ENCODE data around the gene MPL.
"Not testable (repeated sequence)": the region's sequence is repeated elsewhere in the genome, so short reads cannot be mapped to it uniquely, and the experiment has no call there.

MPL gene

DNA sequence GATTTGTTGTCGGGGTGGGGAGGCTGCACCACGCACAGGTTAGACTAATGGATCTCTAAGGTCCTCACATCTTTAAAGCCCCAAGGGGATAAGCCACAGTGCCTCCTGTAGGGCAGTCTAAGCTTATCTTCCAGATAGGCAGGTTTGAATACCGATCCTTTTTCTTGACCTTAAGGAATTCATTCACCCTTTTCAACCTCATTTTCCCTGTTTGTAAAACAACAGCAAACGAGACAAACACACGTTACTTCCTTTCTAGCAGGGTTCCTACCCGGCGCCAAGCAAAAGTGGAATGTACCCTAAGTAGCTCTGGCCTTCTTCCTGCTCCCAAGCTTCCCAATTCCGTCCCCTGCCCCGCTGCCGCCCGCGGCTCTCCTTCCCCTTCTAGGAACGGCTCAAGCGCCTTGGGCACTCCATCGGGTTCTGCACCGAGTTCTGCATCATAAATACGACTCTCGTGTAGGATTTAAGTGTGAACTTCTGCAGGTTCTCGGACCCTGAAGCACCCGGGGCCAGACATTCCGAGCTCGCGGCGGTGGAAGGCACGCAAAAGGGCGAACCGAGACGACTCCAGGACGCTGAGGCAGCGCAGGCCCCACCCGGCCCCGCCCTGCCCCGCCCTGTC is 20.6 kb downstream of the MPL start:
- DNase-seq: peak; percentile 20

DNA sequence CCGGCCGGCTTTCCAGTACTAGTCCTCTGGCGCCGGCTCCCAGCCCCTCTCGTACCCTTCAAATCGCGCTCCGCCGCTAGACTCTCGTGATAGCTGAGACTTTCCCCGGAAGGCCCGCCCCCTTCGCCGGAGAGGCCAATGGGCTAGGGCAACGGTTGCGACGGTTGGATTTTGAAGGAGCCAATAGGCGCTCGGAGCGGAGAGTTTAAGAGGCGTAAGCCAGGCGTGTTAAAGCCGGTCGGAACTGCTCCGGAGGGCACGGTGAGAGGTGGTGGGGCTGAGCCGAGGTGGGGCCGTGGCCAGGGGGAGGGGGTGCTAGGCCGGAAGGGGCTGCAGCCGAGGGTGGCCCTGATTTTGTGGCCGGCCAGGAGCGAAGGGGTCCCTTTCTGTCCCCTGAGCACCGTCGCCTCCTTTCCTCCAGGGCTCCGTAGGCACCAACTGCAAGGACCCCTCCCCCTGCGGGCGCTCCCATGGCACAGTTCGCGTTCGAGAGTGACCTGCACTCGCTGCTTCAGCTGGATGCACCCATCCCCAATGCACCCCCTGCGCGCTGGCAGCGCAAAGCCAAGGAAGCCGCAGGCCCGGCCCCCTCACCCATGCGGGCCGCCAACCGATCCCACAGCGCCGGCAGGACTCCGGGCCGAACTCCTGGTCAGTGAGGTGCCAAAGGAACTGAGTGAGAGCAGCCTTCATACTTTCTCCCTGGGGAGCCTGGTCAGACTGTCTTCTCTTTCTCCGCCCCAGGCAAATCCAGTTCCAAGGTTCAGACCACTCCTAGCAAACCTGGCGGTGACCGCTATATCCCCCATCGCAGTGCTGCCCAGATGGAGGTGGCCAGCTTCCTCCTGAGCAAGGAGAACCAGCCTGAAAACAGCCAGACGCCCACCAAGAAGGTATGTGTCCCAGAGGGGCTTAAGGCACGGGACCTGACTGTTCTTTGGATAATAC is 21.4 kb downstream of the MPL start, which contains the start of gene CDC20:
Gene CDC20, plus strand, starts transcription at position 236 of the 948 bp plus-strand sequence. Its CDS starts 235 bp downstream, at position 471.
- DNase-seq: peak; percentile 94

DNA sequence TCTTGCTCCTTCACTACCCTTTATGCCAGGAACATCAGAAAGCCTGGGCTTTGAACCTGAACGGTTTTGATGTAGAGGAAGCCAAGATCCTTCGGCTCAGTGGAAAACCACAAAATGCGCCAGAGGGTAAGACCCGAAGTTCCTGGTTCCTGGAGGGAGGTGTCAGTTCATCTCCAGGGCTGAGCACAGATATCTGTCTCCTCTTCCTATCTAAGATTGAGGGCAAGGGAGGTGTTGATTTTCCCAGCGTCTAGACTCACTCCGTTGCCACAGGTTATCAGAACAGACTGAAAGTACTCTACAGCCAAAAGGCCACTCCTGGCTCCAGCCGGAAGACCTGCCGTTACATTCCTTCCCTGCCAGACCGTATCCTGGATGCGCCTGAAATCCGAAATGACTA is 22.1 kb downstream of the MPL start:
- DNase-seq: no peak

DNA sequence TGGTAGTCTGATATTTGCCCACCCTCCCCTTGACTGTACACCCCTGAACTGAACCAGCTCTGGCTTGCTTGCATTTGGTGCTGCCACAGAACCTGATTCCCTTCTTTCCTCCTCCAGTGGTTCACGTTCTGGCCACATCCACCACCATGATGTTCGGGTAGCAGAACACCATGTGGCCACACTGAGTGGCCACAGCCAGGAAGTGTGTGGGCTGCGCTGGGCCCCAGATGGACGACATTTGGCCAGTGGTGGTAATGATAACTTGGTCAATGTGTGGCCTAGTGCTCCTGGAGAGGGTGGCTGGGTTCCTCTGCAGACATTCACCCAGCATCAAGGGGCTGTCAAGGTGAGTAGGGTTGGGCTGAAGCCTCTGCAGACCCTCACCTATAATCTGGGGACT is 23.0 kb downstream of the MPL start:
- DNase-seq: no peak

DNA sequence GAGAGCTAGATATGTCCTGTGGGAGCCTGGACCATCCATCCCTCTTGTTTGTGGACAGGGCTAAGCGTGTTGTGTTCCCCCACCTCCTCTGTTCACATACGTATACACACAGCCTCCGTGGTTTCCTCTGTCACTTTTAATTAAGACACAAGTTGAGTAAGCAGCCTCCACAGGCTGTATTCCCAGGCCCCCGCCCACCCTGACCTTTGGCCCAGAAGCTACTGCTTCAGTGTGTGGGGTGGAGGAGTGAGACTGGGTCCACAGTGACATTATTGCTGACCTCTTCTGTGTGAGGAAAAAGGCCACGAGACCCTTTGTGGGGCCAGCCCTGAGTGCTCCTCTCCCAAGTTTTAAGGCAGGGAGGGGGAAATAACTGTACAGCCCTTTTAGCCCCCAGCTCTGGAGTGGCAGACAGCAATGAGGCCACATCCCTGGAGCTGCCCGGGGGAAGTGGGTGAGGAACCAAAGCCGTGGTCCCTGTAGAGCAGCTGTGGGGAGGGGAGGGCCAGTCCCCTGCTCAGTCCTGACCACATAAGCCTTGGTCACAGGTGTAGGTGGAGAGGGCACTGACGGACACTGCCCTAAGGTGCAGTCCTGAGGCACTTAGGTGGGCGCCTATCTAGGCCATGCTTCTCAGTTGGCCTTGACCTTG is 25.8 kb downstream of the MPL start:
- DNase-seq: no peak

DNA sequence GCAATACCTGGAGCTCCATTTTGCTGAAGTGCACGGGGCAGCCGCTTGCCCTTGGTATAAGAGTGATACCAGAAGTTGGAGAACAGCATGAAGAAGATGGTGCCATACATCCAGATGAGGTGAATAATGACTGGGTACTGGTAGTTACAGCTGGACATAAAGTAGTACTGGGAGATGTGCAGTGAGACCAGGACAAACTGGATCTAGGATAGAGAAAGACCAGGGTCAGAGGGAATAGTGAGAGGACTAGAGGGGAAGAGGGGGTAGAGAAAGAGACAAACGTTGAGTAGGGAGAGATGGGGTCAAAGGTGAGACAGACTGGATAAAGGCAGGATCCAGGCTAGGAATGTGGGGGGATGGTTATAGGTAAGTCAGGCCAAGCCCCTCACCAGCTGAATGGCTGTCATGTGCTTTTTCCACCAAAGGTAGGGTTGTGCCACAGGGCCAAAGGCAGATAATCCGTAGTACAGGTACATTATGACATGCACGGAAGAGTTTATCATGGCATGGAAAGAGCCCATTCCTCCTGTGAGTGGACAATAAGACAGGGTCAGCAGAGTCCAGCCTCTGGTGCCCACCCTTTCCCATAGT is 26.4 kb downstream of the MPL start:
- DNase-seq: no peak

DNA sequence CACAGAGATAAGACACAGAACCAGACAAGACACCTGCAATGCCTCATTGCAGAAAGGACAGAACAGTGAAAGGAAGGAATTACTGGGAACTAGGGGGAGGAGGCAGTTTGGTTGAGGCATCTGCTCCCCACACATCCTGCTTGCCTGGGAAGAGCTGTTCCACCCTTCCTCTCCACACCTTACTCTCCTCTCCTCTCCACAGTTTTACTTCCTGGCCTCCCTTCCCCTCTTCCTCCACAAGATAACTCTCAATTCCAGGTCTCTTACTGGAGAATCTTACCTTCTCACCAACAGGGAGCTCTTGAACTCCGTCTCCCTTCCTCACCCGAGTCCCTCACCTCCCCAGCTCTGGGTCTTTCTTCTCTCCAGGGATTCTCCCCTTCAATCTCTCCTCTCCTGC is 28.1 kb downstream of the MPL start:
- no peak for DNase-seq

DNA sequence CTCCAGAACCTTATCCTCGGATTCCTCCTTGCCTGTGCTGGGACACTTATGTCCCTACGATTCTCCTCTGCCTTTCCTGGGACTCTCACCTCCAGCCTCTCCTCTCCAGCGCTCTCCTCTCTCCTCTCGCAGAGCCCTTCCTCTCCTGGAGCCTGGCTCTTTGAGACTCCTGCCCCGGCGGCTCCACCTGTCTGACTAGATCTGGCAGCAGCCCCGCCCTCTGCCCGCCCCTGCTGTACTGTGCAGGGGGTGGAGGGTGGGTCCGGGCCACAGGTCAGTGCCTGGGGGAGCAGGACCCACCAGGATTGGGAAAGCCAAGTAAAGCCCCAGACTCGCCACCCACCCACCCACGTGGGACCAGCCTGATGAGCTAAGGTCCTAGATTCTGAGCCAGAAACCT is 28.6 kb downstream of the MPL start:
- DNase-seq: no peak

DNA sequence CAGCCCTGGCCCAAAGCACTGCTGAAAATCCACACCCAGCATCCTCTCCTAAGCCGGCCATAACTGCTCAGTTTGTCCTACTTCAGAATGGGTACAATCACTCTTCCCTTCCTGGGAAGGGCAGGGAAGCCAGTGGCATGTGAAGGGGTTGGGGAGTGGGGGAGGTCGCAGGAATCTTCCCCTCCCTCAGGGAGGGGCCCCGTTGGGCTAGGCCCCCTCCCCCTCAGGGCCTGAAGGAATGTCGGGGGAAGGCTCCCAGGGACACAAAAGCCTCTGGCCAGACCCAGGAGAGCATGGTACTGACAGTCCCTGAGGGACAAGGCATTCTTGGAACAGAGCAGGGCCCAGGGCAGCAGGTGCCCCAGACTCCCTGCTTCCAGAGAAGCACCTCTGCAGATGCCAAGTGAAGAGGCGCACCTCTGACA is 29.0 kb downstream of the MPL start:
- no peak for DNase-seq

DNA sequence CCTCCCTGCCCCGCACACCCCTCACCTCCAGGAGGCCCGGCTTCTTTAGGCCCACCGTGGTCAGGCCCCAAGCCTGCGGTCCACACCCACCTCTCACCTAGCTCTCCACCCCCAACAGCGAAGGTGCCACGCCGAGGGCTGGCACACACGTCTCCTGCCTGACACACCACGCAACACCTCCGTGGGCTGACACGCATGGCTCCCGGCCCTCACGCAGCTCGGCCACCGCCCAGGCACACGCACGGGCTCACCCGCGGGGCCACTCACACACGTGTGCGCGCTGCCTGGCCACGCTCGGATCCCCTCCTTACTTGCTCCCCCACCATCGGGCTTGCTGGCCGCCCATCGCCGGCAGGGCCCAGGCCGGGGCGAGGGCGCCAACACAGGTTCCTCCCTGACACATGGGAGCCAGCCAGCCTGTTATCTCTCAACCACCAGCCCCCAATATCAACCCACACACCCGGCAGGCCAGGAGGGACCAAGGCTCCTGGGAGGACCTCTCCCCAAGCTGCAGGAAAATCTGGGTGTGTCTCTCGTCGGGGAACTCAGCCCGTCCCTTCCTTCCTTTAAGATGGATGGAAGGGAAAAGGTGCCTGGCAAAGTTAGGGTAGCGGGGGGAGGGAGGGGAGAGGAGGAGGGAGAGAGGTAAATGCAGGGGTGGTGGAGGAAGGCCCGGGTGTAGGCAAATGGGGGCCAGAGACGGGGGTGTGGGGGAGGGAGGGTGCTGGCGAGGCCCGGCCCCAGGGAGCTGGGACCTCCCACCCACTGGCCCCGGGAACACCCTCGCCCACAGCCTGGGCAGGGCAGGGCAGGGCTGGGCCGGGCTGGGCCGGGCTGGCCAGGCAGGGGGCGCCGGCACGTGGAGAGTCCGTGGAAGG is 29.6 kb downstream of the MPL start:
- peak; percentile 28 for DNase-seq

DNA sequence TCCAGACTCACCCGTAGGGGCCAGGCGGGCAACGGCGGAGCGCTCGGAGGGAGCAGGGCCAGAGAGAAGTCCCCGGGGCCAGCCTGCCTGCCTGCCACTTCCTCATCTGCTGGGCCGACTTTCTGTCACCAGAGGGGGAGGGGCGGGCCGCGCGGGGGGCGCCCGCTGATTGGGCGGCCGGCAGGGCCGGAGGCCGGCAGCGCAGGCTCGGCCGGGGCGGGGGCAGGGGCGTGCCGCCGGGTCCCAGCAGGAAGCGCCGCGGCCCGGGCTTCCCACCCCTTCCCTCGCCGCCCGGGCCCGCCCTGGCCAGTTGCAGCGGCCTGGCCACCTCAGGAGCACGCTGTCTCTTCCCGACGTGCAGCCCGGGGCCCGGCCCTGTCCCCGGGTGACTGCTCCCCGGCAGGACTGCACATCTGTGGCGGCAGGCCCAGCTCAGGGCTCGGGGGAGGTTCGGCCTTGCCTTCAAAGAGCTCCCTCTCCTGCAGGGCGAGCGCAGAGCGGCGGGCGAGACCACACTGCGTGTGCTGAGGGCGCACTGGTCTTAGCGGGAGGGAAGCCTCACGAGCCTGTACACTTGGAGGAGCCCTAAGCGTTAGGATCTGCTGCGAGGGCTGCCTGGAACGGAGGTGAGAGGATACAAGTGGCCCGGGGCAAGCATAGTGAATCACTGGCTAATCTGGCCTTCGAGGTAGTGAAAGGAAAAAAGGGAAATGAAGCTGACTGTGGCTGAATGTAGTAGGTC is 30.5 kb downstream of the MPL start, which contains the start of gene ELOVL1:
Gene ELOVL1, minus strand, starts transcription at position 108 of the 742 bp plus-strand sequence. CDS start 2,402 bp downstream, outside the sequence.
- DNase-seq: peak; percentile 90

DNA sequence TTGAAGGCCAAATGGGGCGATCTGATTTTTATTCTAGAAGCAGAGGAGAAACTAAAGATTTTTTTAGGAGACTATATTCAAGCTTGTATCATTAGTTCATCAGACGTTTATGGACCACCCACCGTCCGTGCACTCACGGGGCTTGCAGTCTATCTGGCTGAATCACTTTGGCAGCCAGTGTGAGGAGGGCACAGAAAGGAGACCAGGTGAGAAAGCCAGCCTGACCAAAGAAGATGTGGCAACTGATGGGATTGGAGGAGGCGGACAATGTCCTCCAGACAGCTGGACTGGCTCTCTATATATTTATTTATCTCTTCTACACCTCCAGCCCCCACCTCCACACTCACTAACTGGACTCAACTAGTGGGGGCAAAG is 31.0 kb downstream of the MPL start:
- DNase-seq: no peak

DNA sequence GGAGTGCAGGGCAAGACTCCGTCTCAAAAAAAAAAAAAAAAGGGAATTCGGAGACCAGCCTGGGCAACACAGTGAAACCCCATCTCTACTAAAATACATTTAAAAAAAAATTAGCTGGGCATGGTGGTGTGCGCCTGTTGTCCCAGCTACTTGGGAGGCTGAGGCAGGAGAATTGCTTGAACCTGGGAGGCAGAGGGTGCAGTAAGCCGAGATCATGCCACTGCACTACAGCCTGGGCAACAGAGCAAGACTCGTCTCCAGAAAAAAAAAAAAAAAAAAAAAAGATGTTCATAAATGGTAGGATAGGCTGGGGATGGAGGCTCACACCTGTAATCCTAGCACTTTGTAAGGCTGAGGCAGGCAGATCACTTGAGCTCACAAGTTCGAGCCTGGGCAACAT is 32.2 kb downstream of the MPL start:
- DNase-seq: not testable (repeated sequence)

DNA sequence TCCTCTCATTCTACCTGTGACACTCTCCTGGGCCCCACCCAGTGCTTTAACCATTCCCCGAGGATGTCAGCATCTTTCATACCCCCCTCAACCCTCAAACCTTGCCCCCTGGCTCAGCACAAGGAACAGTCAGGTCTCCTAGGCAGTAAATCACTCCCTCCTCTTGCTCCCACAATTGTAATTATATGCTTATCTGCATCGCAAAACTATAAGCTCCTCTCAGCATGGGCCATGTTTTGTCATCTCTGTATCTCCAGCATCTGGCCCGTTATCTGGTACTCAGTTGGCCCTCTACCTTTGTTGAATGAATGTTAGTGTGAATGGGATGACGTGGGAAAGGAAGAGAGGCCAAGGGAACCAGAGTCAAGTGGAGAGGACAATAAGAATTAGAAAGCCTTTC is 32.9 kb downstream of the MPL start:
- no peak for DNase-seq

DNA sequence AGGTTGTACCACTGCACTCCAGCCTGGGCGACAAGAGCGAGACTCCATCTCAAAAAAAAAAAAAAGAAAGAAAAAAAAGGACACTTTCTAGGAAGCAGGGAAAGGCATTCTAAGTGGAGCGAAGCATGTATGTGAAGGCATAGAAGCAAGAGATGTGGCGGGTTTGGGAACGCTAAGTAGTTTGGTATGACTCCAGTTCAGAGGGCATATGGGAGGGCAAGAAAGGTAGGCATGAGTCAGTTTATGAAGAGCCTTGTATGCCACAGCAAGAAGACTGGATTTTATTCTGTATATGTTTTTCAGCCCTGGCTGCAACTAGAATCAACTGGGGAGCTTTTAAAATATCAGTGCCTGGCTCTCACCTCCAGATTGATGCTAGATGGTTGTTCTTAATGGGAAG is 34.6 kb downstream of the MPL start:
- DNase-seq: no peak

DNA sequence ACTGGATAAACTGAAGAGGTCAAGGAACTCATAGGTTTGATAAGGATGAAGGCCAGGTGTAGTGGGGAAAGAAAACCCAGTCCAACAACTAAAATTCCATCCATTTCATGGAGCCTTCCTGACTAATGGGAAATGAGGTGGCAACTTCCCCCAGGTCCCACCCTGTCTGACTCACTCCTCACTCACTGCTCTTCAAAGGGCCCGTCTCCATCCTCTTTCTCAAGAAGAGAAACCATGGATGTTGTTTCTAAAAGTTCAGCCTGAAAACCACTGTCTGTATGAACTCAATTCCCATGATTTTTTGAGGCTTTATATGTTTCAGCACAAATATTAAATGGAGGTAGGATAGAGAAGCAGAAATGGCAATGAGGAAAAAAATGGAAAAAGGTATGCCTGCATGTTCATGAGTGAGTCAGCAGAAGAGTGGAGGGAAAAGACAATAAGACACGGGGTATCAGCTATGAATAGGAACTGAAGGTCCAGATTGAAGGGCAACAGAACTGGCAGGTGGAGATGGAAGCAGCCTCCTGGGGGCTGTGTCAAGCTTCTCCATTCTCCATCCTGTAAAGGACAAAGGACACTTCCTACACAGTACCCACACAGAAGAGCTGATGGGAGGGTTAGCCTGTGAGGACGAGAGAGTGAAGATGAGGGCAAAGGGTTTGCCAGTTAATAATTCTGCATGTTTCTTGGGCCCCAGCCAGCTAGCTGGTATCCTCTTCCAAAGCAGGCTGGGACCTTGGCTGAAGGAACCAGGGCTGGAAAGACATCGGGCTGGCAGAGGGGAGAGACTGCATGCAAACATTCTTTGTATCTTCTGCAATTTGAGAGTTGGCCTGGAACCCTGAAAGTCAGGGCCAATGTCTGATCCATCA is 35.7 kb downstream of the MPL start:
- DNase-seq: no peak

DNA sequence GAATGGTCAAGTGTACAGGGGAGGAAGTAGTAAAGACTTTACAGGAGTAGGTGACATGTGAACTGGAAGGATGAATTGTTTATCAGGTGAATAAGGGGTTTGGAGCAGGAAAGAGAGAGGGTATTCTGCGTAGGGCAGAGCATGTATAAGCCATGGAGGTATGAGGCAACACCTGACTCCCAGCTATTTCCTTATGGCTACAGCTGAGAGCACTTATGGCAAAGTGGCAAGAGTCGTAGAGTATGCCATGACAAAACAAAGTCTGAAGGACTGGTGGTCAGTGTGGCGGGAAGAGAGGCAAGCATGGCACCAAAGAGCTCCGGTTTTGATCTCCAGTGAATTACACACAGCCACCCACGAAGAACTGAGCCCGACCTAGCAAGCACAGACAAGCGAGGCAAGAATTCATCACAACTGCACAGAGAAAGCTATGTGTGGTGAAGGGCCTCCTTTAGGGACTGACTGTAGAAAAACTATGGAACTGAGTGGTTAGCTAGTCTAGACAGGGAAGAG is 39.2 kb downstream of the MPL start:
- DNase-seq: no peak

DNA sequence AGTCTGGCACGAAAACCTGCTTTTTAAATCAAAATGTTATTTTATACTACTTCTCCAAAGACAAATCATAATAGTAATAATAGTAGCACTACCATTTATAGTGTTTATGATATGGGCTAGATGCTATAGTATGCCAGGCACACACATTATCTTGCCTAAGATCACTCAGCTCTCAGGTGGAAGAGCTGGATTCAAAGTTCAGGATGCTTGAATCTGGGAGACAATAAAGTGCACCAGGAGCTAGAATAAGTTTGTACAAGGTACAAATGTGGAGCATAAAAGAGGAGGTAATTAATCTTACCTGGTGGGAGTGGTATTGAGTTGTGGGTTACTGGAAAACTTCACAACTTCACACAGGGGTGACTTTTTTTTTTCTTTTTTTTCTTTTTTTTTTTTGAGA is 40.2 kb downstream of the MPL start:
- DNase-seq: no peak

DNA sequence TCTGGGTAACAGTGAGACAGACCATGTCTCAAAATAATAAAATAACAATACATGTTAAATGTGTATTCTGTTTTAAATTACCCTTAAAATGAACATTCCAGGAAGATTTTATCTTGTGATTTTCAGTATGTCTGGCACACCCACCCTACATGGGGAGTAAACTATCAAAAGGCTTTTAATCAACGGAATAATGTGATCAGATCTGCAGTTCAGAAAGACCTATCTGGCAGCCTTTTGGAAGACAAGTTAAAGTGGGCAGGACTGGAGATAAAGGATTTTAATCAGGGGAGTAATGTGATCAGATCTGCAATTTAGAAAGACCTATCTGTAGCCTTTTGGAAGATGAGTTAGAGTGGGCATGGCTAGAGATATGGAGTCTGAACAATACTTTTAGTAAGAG is 41.9 kb downstream of the MPL start:
- no peak for DNase-seq

DNA sequence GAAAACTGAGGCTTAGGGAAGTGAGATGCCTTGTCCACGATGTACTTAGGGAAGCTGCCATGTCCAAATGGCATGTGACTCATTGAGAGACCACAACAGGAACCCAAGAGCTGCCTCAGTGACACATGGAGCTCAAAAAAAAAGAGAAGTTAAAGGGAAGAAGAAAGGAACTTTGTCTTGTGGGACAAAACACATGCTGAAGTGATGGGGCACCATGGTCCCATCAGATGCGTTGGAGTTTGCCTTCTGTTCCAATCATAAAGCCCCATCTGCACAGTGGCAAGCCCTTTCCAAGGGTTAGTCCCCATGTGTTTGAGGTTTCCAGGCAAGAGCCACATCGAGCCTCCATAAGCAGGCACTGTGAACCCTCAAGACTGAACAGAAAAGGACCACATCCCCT is 44.0 kb downstream of the MPL start:
- peak; percentile 41 for DNase-seq
